Endothelial cell of umbilical vein (primary cell): ENCODE results near the gene CSNK1G2. TPM values are rescaled to one million over a fixed set of nuclear protein-coding genes. Genes with fewer than 3 reads are reported as not detected.

ENCODE experiments used
- BruUV-seq: library from RNA; stranded (reverse); fragments of 400-500 nt; replicated peaks from 2 replicates; lab custom pipeline; 2021; lab: Mats Ljungman, UMichigan
- CTCF ChIA-PET: fragments of 300-600, 350-600 bp; sonication (Branson Sonifier 250); formaldehyde crosslinking; loops from one replicate; lab custom pipeline; 2021; ENCODE audit warnings: antibody characterized with exemption, inconsistent platforms; lab: Charles Lee
- POLR2A ChIA-PET: fragments of 300-600, 350-600 bp; sonication (Branson Sonifier 250); formaldehyde crosslinking; loops from one replicate; lab custom pipeline; 2021; ENCODE audit warnings: antibody characterized with exemption, inconsistent platforms; lab: Charles Lee
- DNase-seq: peaks from one replicate; pipeline ENCODE4 v3.0.0-alpha.2; 2011; ENCODE audit warnings: low read depth, low spot score
- FAIRE-seq: peaks from 2 replicates; lab custom pipeline; 2011; peaks lifted over from hg19 to GRCh38; lab: Jason Lieb, UNC
- H2AFZ ChIP-seq: 2 replicates; pipeline ENCODE4 v1.6.0; 2012; ENCODE audit warnings: low read depth, low read length, control low read depth, inconsistent platforms
- H3K27ac ChIP-seq: 2 replicates; pipeline ENCODE4 v1.5.1; 2011; ENCODE audit warnings: low read depth, mild to moderate bottlenecking, control low read depth, low read length, moderate library complexity; ENCODE audit not compliant: insufficient read depth
- H3K27me3 ChIP-seq, 2 experiments: 2 replicates each; pipeline versions ENCODE4 v1.6.0 to v1.6.1; 2011; ENCODE audit warnings: low read length in 2 of 2, mixed read lengths in 1 of 2; ENCODE audit not compliant: control insufficient read depth in 2 of 2, insufficient read depth in 2 of 2
- H3K36me3 ChIP-seq, 2 experiments: 2 replicates in 1 of 2; 3 replicates in 1 of 2; pipeline ENCODE4 v1.5.1; 2011; ENCODE audit warnings: low read length in 2 of 2, mild to moderate bottlenecking in 1 of 2, moderate library complexity in 1 of 2; ENCODE audit not compliant: control insufficient read depth in 2 of 2, insufficient read depth in 2 of 2; ENCODE audit errors: extremely low read depth in 1 of 2
- H3K4me1 ChIP-seq: 3 replicates; pipeline ENCODE4 v1.5.1; 2011; ENCODE audit warnings: mild to moderate bottlenecking, low read length; ENCODE audit not compliant: control insufficient read depth, insufficient read depth; ENCODE audit errors: extremely low read depth
- H3K4me2 ChIP-seq: 2 replicates; pipeline ENCODE4 v1.6.1; 2011; ENCODE audit warnings: low read length, control low read depth, mixed read lengths; ENCODE audit not compliant: insufficient read depth
- H3K4me3 ChIP-seq, 3 experiments: fragments of 200-600 bp in 1 of 3; sonication (generic), shearing (Covaris generic) in 1 of 3; replicated peaks in 1 of 3; 2 replicates each; pipeline ENCODE4 v1.5.1; 2011 to 2016; ENCODE audit warnings: control low read depth in 3 of 3, low read length in 3 of 3, mild to moderate bottlenecking in 2 of 3, inconsistent platforms in 1 of 3, low read depth in 1 of 3, moderate library complexity in 1 of 3; ENCODE audit not compliant: insufficient read depth in 1 of 3
- H3K79me2 ChIP-seq: 2 replicates; pipeline ENCODE4 v1.6.0; 2012; ENCODE audit warnings: low read length, inconsistent platforms; ENCODE audit not compliant: control insufficient read depth, insufficient read depth
- H3K9ac ChIP-seq: replicated peaks from 2 replicates; pipeline ENCODE3; 2011; ENCODE audit warnings: low read length, control low read depth; ENCODE audit not compliant: insufficient read depth; ENCODE audit errors: extremely low read depth
- H3K9me1 ChIP-seq: replicated peaks from 3 replicates; pipeline ENCODE4 v1.6.0; 2011; ENCODE audit warnings: mild to moderate bottlenecking, low read length; ENCODE audit not compliant: control insufficient read depth, insufficient read depth; ENCODE audit errors: extremely low read depth
- H3K9me3 ChIP-seq: replicated peaks from 2 replicates; pipeline ENCODE4 v1.5.1; 2012; ENCODE audit warnings: low read length, inconsistent platforms; ENCODE audit not compliant: control insufficient read depth, insufficient read depth
- H4K20me1 ChIP-seq: replicated peaks from 2 replicates; pipeline ENCODE3; 2011; ENCODE audit warnings: mild to moderate bottlenecking, low read length; ENCODE audit not compliant: control insufficient read depth, insufficient read depth; ENCODE audit errors: extremely low read depth
- CTCF ChIP-seq, 2 donors: IDR thresholded peaks; 1 replicate in 1 of 2; 2 replicates in 1 of 2; pipeline ENCODE4 v1.5.1; 2011; ENCODE audit warnings: low read length in 2 of 2, mild to moderate bottlenecking in 2 of 2, moderate library complexity in 2 of 2, control low read depth in 1 of 2, inconsistent platforms in 1 of 2, low read depth in 1 of 2; ENCODE audit not compliant: insufficient read depth in 1 of 2; ENCODE audit errors: extremely low read depth in 1 of 2
- EZH2 ChIP-seq: IDR thresholded peaks from 2 replicates; pipeline ENCODE4 v1.6.1; 2012; ENCODE audit warnings: borderline replicate concordance, low read depth, mild to moderate bottlenecking, moderate library complexity, low read length, inconsistent platforms; ENCODE audit not compliant: severe bottlenecking
- FOS ChIP-seq: IDR thresholded peaks from 2 replicates; pipeline ENCODE4 v1.6.1; 2011; ENCODE audit warnings: mild to moderate bottlenecking, low read length, moderate library complexity, borderline replicate concordance; ENCODE audit not compliant: insufficient read depth
- GATA2 ChIP-seq: IDR thresholded peaks from 2 replicates; pipeline ENCODE4 v1.7.0; 2011; ENCODE audit warnings: low read depth, mild to moderate bottlenecking, moderate library complexity, mixed read lengths, low read length; ENCODE audit not compliant: insufficient read length, insufficient read depth
- MAX ChIP-seq: IDR thresholded peaks from 2 replicates; pipeline ENCODE4 v1.6.1; 2011; ENCODE audit not compliant: insufficient read depth, insufficient read length
- POLR2A ChIP-seq: IDR thresholded peaks from 2 replicates; pipeline ENCODE4 v1.6.1; 2012; ENCODE audit warnings: low read depth, mild to moderate bottlenecking, control low read depth, low read length
- POLR2AphosphoS5 ChIP-seq: IDR thresholded peaks from 2 replicates; pipeline ENCODE4 v1.6.1; 2012; ENCODE audit warnings: low read depth, mild to moderate bottlenecking, control low read depth, low read length, moderate library complexity; ENCODE audit not compliant: insufficient read depth
- dilution Hi-C: fragments of 300-500 bp; cut with MboI; formaldehyde crosslinking; loops from one replicate; pipeline ENCODE4 v1.15.0; 2019; ENCODE audit warnings: low sequenced_read_pairs; ENCODE audit not compliant: extremely low pct_ligation_motif_present
- intact Hi-C: fragments of 100-400 bp; cut with micrococcal nuclease; formaldehyde crosslinking; loops from one replicate; pipeline ENCODE4 v1.10.0; 2022
- polyA plus RNA-seq, 4 experiments: library from polyadenylated mRNA; depleted of rRNA in 3 of 4; stranded (reverse) in 3 of 4; unstranded in 1 of 4; fragments of >200 nt; gene quantifications; 2 replicates each; pipeline versions ENCODE4 v1.2.1 to v1.2.3, GENCODE V29; 2011 to 2012; ENCODE audit warnings: missing spikeins in 1 of 4
- total RNA-seq: library from RNA; stranded (reverse); gene quantifications from 2 replicates; pipeline ENCODE4 v1.2.3, GENCODE V29; 2021

The CSNK1G2 gene
- total and polyA plus RNA-seq, 2 donors (not counting 3 experiments of a cell fraction or from before 2014, with no cell fraction given), result 96.6 to 110 TPM

- intact Hi-C loops, result no loop called here
- FAIRE-seq, result no peak
- CTCF ChIA-PET, result no interaction called here
Measured at GRCh38 chr19:2011169-2011568, 70.2 kb downstream of the CSNK1G2 start.

More at GRCh38 chr19:2011169-2011568, 70.2 kb downstream of the CSNK1G2 start:
- Histone ChIP-seq H3K9ac (no peak overlapping the region), H3K4me1 (no peaks in the 10 kb centered on the region), H3K36me3 (no peaks in the 10 kb centered on the region), H2AFZ (no peak overlapping the region), H3K27me3 (no peaks in the 10 kb centered on the region), H3K9me3 (no peaks in the 10 kb centered on the region), H3K4me2 (no peak overlapping the region), H3K4me3 (no peak overlapping the region), H4K20me1 (no peaks in the 10 kb centered on the region), H3K79me2 (peaks cover 12% of the 10 kb centered on the region), H3K27ac (no peak overlapping the region), H3K9me1 (no peaks in the 10 kb centered on the region)
- POLR2A ChIA-PET, result no interaction called here
- BruUV-seq, result no TSS peak
- DNase-seq, result no peak
- dilution Hi-C loops, result no loop called here
- TF ChIP-seq CTCF (IDR thresholded peaks at IDR 0.05; ENCODE audit: extremely low read depth in 1 of 2, insufficient read depth in 1 of 2, low read depth in 1 of 2, low read length in 2 of 2) (no peak), EZH2 (no peak), FOS (no peak), POLR2AphosphoS5 (no peak), GATA2 (no peak), MAX (no peak), POLR2A (no peak)
